NT2/D1 (cell line): ENCODE results near the gene FOXO6.

Source experiments
- SUZ12 ChIP-seq: IDR thresholded peaks from 2 replicates; pipeline ENCODE4 v1.6.1; 2011; ENCODE audit not compliant: insufficient read length, insufficient read depth; ENCODE audit errors: extremely low read depth
- YY1 ChIP-seq: IDR thresholded peaks from 2 replicates; pipeline ENCODE4 v1.6.1; 2011; ENCODE audit not compliant: insufficient read length, insufficient read depth
- ZNF274 ChIP-seq: IDR thresholded peaks from 2 replicates; pipeline ENCODE4 v1.6.1; 2011; ENCODE audit warnings: mild to moderate bottlenecking, low read depth, low read length

DNA sequence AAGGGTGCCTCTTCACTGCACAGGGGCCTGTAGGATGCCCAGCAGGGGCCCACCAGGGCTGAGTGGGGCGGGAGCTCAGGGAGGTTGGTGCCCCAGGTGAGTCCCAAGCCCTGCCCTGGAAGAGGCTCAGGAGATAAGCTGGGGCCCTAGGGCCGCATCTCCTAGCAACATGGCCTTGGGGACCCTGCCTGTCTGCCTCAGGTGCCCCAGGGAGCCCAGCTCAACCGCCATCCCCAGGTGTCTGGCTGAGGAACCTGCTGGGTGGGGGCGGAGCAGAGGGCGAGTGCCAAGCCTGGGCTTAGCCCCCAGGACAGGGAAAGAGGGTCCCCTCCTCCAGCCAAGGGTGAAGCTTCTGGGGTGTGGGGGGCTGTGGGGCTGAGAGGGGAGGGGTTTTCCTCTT, 54.8 kb downstream of the FOXO6 start:
- TF ChIP-seq SUZ12 (no peak), YY1 (no peak), ZNF274 (no peak)
